GM06990 (cell line): ENCODE measurements around the gene COA7.

Experiments
- DNase-seq: peaks from one replicate; pipeline ENCODE4 v3.0.0-alpha.2; 2011; ENCODE audit not compliant: insufficient read length; ENCODE audit errors: extremely low read depth
- H3K27me3 ChIP-seq: replicated peaks from 2 replicates; pipeline ENCODE4 v1.6.0; 2011; ENCODE audit warnings: low read length; ENCODE audit not compliant: control insufficient read depth, insufficient read depth
- H3K36me3 ChIP-seq: 2 replicates; pipeline ENCODE4 v1.5.1; 2011; ENCODE audit warnings: low read length; ENCODE audit not compliant: control insufficient read depth, insufficient read depth
- H3K4me3 ChIP-seq: replicated peaks from 2 replicates; pipeline ENCODE4 v1.5.1; 2011; ENCODE audit warnings: low read depth, mild to moderate bottlenecking, control low read depth, low read length
- CTCF ChIP-seq: IDR thresholded peaks from 2 replicates; pipeline ENCODE4 v1.5.1; 2011; ENCODE audit warnings: low read length, control low read depth, mild to moderate bottlenecking, inconsistent platforms; ENCODE audit not compliant: insufficient read depth, poor library complexity, severe bottlenecking

Gene COA7

GRCh38 chr1:52665006-52665941, 32.9 kb downstream of the COA7 start:
- Histone ChIP-seq H3K27me3 (no peaks in the 10 kb centered on the region), H3K4me3 (no peak overlapping the region), H3K36me3 (no peaks in the 10 kb centered on the region)
- no peak for TF ChIP-seq CTCF
- DNase-seq, result no peak

GRCh38 chr1:52663716-52664115, 34.4 kb downstream of the COA7 start:
- no peak for TF ChIP-seq CTCF
- H3K4me3 ChIP-seq, result no peak overlapping the region
- DNase-seq, result no peak
- H3K27me3 ChIP-seq, result no peaks in the 10 kb centered on the region
- no peaks in the 10 kb centered on the region for H3K36me3 ChIP-seq

GRCh38 chr1:52662645-52663313, 35.4 kb downstream of the COA7 start:
- Histone ChIP-seq H3K4me3 (no peak overlapping the region), H3K36me3 (no peaks in the 10 kb centered on the region), H3K27me3 (no peaks in the 10 kb centered on the region)
- DNase-seq, result no peak
- TF ChIP-seq CTCF, result no peak

- no peak for DNase-seq
- H3K4me3 ChIP-seq, result no peak overlapping the region
- H3K36me3 ChIP-seq, result no peaks in the 10 kb centered on the region
- no peak for TF ChIP-seq CTCF
- H3K27me3 ChIP-seq, result no peaks in the 10 kb centered on the region
Measured at GRCh38 chr1:52660807-52661206, 37.3 kb downstream of the COA7 start.

GRCh38 chr1:52659851-52660596, 38.1 kb downstream of the COA7 start:
- no peak overlapping the region for H3K4me3 ChIP-seq
- TF ChIP-seq CTCF, result no peak
- H3K27me3 ChIP-seq, result no peaks in the 10 kb centered on the region
- no peaks in the 10 kb centered on the region for H3K36me3 ChIP-seq
- no peak for DNase-seq
